SK-N-SH (cell line): ENCODE results near the gene GPSM3. TPM values are rescaled to one million over a fixed set of nuclear protein-coding genes. Genes with fewer than 3 reads are reported as not detected.

Experiments
- CTCF ChIA-PET: fragments of 300-600, 350-600 bp; formaldehyde crosslinking; extraction: SDS; loops from one replicate; lab custom pipeline; 2021; lab: Yijun Ruan, JAX
- POLR2A ChIA-PET: fragments of 350-600 bp; sonication (Branson Sonifier 250); formaldehyde crosslinking; extraction: SDS; loops from one replicate; lab custom pipeline; 2020; ENCODE audit warnings: antibody characterized with exemption, inconsistent platforms; lab: Yijun Ruan, JAX
- DNase-seq: peaks from one replicate; pipeline ENCODE4 v3.0.0; 2012
- H2AFZ ChIP-seq: fragments of 200-600 bp; sonication (generic); 2 replicates; pipeline ENCODE4 v1.8.1; 2016; ENCODE audit warnings: antibody characterized with exemption, mild to moderate bottlenecking, low read depth
- H3F3A ChIP-seq: fragments of 200-600 bp; sonication (generic); replicated peaks from 2 replicates; pipeline ENCODE3; 2016; ENCODE audit warnings: antibody characterized with exemption, mild to moderate bottlenecking; ENCODE audit not compliant: insufficient read depth
- H3K27ac ChIP-seq, 2 experiments: fragments of 200-500 bp in 1 of 2; fragments of 200-600 bp in 1 of 2; sonication (Bioruptor generic) in 1 of 2; sonication (generic), shearing (Covaris generic) in 1 of 2; 2 replicates each; pipeline versions ENCODE4 v1.5.1 to v1.6.1; 2014 to 2016; ENCODE audit warnings: low read depth in 2 of 2, inconsistent platforms in 1 of 2, low read length in 1 of 2, mild to moderate bottlenecking in 1 of 2, mixed read lengths in 1 of 2
- H3K27me3 ChIP-seq: fragments of 200-600 bp; sonication (generic), shearing (Covaris generic); 2 replicates; pipeline ENCODE4 v1.6.1; 2016; ENCODE audit warnings: mixed run types; ENCODE audit not compliant: insufficient read depth
- H3K36me3 ChIP-seq, 2 experiments: fragments of 200-500 bp in 1 of 2; fragments of 200-600 bp in 1 of 2; sonication (Bioruptor generic) in 1 of 2; sonication (generic) in 1 of 2; replicated peaks in 1 of 2; 2 replicates each; pipeline versions ENCODE3 to v1.5.1; 2014 to 2016; ENCODE audit warnings: low read length in 1 of 2, mild to moderate bottlenecking in 1 of 2; ENCODE audit not compliant: insufficient read depth in 2 of 2, control insufficient read depth in 1 of 2
- H3K4me1 ChIP-seq, 2 experiments: fragments of 200-500 bp in 1 of 2; fragments of 200-600 bp in 1 of 2; sonication (Bioruptor generic) in 1 of 2; sonication (generic), shearing (Covaris generic) in 1 of 2; 2 replicates each; pipeline versions ENCODE4 v1.5.1 to v1.6.1; 2014 to 2016; ENCODE audit warnings: low read depth in 1 of 2, low read length in 1 of 2, mixed run types in 1 of 2; ENCODE audit not compliant: insufficient read depth in 2 of 2, control insufficient read depth in 1 of 2
- H3K4me2 ChIP-seq: fragments of 200-600 bp; sonication (generic), shearing (Covaris generic); 2 replicates; pipeline ENCODE4 v1.6.1; 2017; ENCODE audit warnings: mixed run types
- H3K4me3 ChIP-seq, 2 experiments: fragments of 200-500 bp in 1 of 2; fragments of 200-600 bp in 1 of 2; sonication (Bioruptor generic) in 1 of 2; sonication (generic), shearing (Covaris generic) in 1 of 2; 2 replicates each; pipeline versions ENCODE4 v1.5.1 to v1.8.1; 2014 to 2016; ENCODE audit warnings: low read depth in 2 of 2, inconsistent platforms in 1 of 2, low read length in 1 of 2, mild to moderate bottlenecking in 1 of 2, mixed read lengths in 1 of 2, moderate library complexity in 1 of 2
- H3K79me2 ChIP-seq: fragments of 200-600 bp; sonication (generic); 2 replicates; pipeline ENCODE4 v1.8.1; 2017; ENCODE audit warnings: mild to moderate bottlenecking; ENCODE audit not compliant: insufficient read depth
- H3K9ac ChIP-seq: fragments of 200-600 bp; sonication (generic); 2 replicates; pipeline ENCODE4 v1.6.1; 2017; ENCODE audit warnings: mixed run types
- H3K9me2 ChIP-seq: fragments of 200-600 bp; sonication (generic); 2 replicates; pipeline ENCODE4 v1.6.1; 2017; ENCODE audit warnings: mixed run types
- H3K9me3 ChIP-seq: fragments of 200-600 bp; sonication (generic); 2 replicates; pipeline ENCODE4 v1.6.1; 2017; ENCODE audit warnings: mixed run types, mild to moderate bottlenecking, moderate library complexity
- H4K20me1 ChIP-seq: fragments of 200-600 bp; sonication (generic); 2 replicates; pipeline ENCODE4 v1.6.1; 2017; ENCODE audit warnings: mild to moderate bottlenecking, mixed run types; ENCODE audit not compliant: insufficient read depth
- CHD2 ChIP-seq: fragments of 150-350 bp; IDR thresholded peaks from 2 replicates; pipeline ENCODE4 v1.6.1; 2018; ENCODE audit warnings: low read length; ENCODE audit not compliant: partially characterized antibody
- FOXJ3 ChIP-seq: sonication (generic); formaldehyde crosslinking; IDR thresholded peaks from 2 replicates; pipeline ENCODE4 v1.5.1; 2020; ENCODE audit warnings: mild to moderate bottlenecking, missing genetic modification reagents
- FOXM1 ChIP-seq: IDR thresholded peaks from 2 replicates; pipeline ENCODE4 v1.4.0; 2012; ENCODE audit warnings: low read depth, mild to moderate bottlenecking
- GABPA ChIP-seq: IDR thresholded peaks from 2 replicates; pipeline ENCODE4 v1.4.0; 2012; ENCODE audit warnings: low read depth, mild to moderate bottlenecking
- NRF1 ChIP-seq: IDR thresholded peaks from 2 replicates; pipeline ENCODE4 v1.6.1; 2012; ENCODE audit warnings: low read depth, mild to moderate bottlenecking, low read length
- RCOR1 ChIP-seq: fragments of 150-350 bp; IDR thresholded peaks from 2 replicates; pipeline ENCODE4 v1.6.1; 2017; ENCODE audit warnings: antibody characterized with exemption, low read length
- TAF1 ChIP-seq: IDR thresholded peaks from 2 replicates; pipeline ENCODE4 v1.6.1; 2012; ENCODE audit warnings: low read depth, mild to moderate bottlenecking, low read length, moderate library complexity, borderline replicate concordance
- WGBS: methylation state at CpG from one replicate; pipeline ENCODE4 v1.1.6; 2017; ENCODE audit warnings: low lambda C conversion rate; 5-methylcytosine and 5-hydroxymethylcytosine counted together
- polyA plus RNA-seq, 3 experiments: library from polyadenylated mRNA; depleted of rRNA; stranded (reverse); fragments of >200 nt; gene quantifications; 2 replicates each; pipeline ENCODE4 v1.2.3, GENCODE V29; 2012
- TF ChIP-seq, protein P1 (sequence below): IDR thresholded peaks from 2 replicates; pipeline ENCODE4 v1.4.0; 2012; ENCODE audit warnings: low read depth, borderline replicate concordance
- TF ChIP-seq, protein P2 (sequence below): fragments of 200-600 bp; sonication (generic); IDR thresholded peaks from 2 replicates; pipeline ENCODE4 v1.6.1; 2017; ENCODE audit warnings: antibody characterized with exemption, mild to moderate bottlenecking, moderate library complexity

Gene GPSM3, protein sequence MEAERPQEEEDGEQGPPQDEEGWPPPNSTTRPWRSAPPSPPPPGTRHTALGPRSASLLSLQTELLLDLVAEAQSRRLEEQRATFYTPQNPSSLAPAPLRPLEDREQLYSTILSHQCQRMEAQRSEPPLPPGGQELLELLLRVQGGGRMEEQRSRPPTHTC
- polyA plus RNA-seq (2012; rRNA removed), result 1.5 and 1.9 TPM in 2 replicates
- 0.93 and 1.2 TPM in 2 replicates for polyA plus RNA-seq (2012; cell fraction: cytosol; rRNA removed)
- 2.3 TPM in 2 replicates for polyA plus RNA-seq (2012; cell fraction: nucleus; rRNA removed)

DNA sequence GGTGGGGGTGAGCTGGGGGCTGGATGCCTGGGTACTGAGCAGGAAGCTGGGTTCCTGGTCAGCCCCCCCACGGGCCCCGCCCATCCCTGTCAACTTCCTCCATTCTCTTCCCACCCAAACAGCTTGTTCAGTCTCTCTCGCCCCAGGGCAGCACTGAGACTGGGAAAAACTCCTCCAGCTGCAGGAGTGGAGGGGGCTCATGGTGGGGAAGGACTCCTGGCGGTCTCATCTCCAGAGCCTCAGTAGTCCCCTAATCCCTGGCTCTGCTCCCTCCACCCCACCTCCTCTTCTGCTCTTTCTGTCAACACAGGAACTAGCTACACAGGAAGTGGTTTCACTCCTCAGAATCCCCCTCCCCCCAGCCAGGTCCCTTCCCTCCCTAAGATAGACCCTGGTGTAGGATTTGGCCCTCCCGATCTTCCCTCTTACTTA is at the start of gene GPSM3:
TSS of gene GPSM3 (minus strand) at position 36 of the 432 bp plus-strand sequence. CDS start 130 bp downstream, outside the sequence.
- H3K27me3 ChIP-seq, result no peaks in the 10 kb centered on the region
- peaks cover 15% of the 10 kb centered on the region for H3F3A ChIP-seq
- no peaks in the 10 kb centered on the region for H3K9me3 ChIP-seq
- 83% methylated on average over 4 of the region's 5 CpGs for WGBS
- CTCF ChIA-PET, result interaction anchor here (1.6 kb wide), 1 partner anchor 74 kb away, joined by 4 read pairs; no protein-coding TSS in a partner anchor
- DNase-seq, result no peak
- no peaks in the 10 kb centered on the region for H4K20me1 ChIP-seq
- no peak within 1 kb of the TSS for H3K4me3 ChIP-seq
- no peak within 1 kb of the TSS for H3K9ac ChIP-seq
- H2AFZ ChIP-seq, result no peak within 1 kb of the TSS
- TF ChIP-seq, protein P1, sequence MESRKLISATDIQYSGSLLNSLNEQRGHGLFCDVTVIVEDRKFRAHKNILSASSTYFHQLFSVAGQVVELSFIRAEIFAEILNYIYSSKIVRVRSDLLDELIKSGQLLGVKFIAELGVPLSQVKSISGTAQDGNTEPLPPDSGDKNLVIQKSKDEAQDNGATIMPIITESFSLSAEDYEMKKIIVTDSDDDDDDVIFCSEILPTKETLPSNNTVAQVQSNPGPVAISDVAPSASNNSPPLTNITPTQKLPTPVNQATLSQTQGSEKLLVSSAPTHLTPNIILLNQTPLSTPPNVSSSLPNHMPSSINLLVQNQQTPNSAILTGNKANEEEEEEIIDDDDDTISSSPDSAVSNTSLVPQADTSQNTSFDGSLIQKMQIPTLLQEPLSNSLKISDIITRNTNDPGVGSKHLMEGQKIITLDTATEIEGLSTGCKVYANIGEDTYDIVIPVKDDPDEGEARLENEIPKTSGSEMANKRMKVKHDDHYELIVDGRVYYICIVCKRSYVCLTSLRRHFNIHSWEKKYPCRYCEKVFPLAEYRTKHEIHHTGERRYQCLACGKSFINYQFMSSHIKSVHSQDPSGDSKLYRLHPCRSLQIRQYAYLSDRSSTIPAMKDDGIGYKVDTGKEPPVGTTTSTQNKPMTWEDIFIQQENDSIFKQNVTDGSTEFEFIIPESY, result no peak
- no peak for TF ChIP-seq NRF1
- peak; percentile 35; the same call in 1 of the 2 replicates for TF ChIP-seq GABPA
- no peak for TF ChIP-seq TAF1
- POLR2A ChIA-PET, result no interaction called here
- peaks cover 1 to 2% of the 10 kb centered on the region in 2 experiments for H3K36me3 ChIP-seq
- 0 out of 2 replicates have a peak within 1 kb of the TSS, but pooled peaks have one; percentile 10 for H3K4me2 ChIP-seq
- no peaks in the 10 kb centered on the region for H3K9me2 ChIP-seq
- H3K79me2 ChIP-seq, result peaks cover 21% of the 10 kb centered on the region
- H3K4me1 ChIP-seq, result peaks cover 6 to 34% of the 10 kb centered on the region in 2 experiments; a peak in 1 of 4 replicates
- peak within 1 kb of the TSS in 1 of 2 experiments; percentile 29; a peak in 1 of 4 replicates for H3K27ac ChIP-seq

DNA sequence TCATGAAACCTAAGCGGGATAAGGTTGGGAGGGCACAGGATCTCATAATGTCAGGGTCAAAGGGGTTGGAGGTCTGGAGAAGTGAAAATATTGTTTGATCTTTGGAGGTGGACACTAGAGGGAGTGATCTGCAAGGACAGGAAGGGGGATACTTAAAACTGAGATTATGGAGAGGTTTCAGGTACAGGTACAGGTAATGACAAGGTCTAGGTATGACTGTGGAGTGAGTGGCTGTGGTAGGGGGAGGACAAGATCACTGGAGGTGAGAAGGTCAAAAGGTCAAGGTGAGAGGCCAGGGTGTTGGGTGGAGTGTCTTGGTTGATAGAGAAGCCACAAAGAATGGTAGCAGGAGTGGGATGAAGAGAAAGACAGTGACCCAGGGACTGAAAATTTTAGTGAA is 48.2 kb upstream of the GPSM3 start:
- Histone ChIP-seq H3K4me2 (no peak overlapping the region), H2AFZ (no peak overlapping the region), H3K9me2 (no peaks in the 10 kb centered on the region), H3K9ac (no peak overlapping the region), H3K9me3 (no peaks in the 10 kb centered on the region), H3K4me1 (no peaks in the 10 kb centered on the region), H3K79me2 (no peaks in the 10 kb centered on the region), H3K36me3 (no peaks in the 10 kb centered on the region), H3K27ac (no peak overlapping the region), H3K27me3 (peaks cover 54% of the 10 kb centered on the region), H4K20me1 (no peaks in the 10 kb centered on the region), H3F3A (no peaks in the 10 kb centered on the region), H3K4me3 (no peak overlapping the region)
- 16% methylated on average over 1 of the region's 1 CpG for WGBS
- no peak for DNase-seq
- CTCF ChIA-PET, result no interaction called here
- TF ChIP-seq FOXJ3 (CRISPR knock-in tag) (no peak), TAF1 (no peak), CHD2 (no peak), RCOR1 (no peak), FOXM1 (no peak), NRF1 (no peak)
- TF ChIP-seq, protein P2, sequence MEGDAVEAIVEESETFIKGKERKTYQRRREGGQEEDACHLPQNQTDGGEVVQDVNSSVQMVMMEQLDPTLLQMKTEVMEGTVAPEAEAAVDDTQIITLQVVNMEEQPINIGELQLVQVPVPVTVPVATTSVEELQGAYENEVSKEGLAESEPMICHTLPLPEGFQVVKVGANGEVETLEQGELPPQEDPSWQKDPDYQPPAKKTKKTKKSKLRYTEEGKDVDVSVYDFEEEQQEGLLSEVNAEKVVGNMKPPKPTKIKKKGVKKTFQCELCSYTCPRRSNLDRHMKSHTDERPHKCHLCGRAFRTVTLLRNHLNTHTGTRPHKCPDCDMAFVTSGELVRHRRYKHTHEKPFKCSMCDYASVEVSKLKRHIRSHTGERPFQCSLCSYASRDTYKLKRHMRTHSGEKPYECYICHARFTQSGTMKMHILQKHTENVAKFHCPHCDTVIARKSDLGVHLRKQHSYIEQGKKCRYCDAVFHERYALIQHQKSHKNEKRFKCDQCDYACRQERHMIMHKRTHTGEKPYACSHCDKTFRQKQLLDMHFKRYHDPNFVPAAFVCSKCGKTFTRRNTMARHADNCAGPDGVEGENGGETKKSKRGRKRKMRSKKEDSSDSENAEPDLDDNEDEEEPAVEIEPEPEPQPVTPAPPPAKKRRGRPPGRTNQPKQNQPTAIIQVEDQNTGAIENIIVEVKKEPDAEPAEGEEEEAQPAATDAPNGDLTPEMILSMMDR, result no peak
- POLR2A ChIA-PET, result no interaction called here
